Measurements from ENCODE around the gene UST. TPM values are rescaled to one million over a fixed set of nuclear protein-coding genes. Genes with fewer than 3 reads are reported as not detected.

UST gene
- total and polyA plus RNA-seq, 9 of the 15 experiments (the other 6 are each of a cell fraction or from before 2014, with no cell fraction given): 0.04 to 0.10 TPM; not detected in 7

DNA sequence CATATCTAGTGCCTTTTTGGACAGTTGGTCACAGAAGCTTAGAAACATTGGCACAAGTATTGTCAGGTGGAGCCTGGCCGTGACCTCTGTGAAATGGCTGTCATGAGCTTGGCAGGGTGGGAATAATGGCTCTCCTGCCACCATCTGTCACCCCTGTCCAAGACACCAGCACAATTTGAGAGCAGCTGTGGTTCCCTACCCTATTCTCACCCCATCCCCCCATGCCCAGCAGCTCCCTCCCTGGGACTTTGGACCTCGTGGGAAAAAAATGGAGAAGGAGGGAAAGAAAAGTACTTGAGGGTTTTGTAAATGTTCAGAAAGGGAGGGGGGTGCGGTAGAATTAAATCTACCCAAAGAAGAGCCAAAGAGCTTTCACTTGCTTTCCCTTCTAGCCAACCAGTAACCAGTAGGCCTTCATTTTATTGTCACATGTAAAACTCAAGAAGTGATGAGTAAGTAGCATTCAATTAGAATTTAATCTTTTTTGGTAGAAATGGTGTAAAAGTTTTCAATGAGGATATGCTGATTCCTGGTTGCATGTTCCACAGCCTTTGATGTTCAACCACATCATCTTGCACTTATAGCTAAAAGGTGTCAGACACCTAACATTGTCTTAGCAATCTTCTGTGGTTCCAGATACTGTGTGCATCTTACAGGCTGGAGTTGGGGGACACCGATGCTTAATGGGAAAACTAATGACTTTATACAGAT, 307.2 kb downstream of the UST start:
- Histone ChIP-seq H3K27ac (ENCODE audit: extremely low read depth, low read depth, low read length) (no peak overlapping the region), H3K79me2 (ENCODE audit: control insufficient read depth, insufficient read depth, low read length) (no peaks in the 10 kb centered on the region), H3K4me1 (replicated peaks in 1 of 2; ENCODE audit: control insufficient read depth in 2 of 2, insufficient read depth in 2 of 2, low read length in 2 of 2) (no peaks in the 10 kb centered on the region; a peak in 1 of 5 replicates), H2AFZ (ENCODE audit: low read depth, low read length) (no peak overlapping the region), H3K9me1 (ENCODE audit: control insufficient read depth, insufficient read depth, low read length) (no peaks in the 10 kb centered on the region), H3K9me3 (replicated peaks; ENCODE audit: control insufficient read depth, insufficient read depth, low read depth, low read length) (no peaks in the 10 kb centered on the region), H3K4me3 (no peak overlapping the region), H3K27me3 (ENCODE audit: control insufficient read depth in 2 of 2, insufficient read depth in 2 of 2, low read length in 2 of 2) (peaks cover 12 to 19% of the 10 kb centered on the region in 2 experiments; a peak in 4 of 5 replicates), H3K9ac (ENCODE audit: insufficient read depth in 1 of 2, low read depth in 2 of 2, low read length in 2 of 2) (no peak overlapping the region), H3K4me2 (ENCODE audit: insufficient read depth, low read length) (no peak overlapping the region), H4K20me1 (replicated peaks; ENCODE audit: control insufficient read depth, insufficient read depth, low read length) (no peaks in the 10 kb centered on the region), H3K36me3 (ENCODE audit: control insufficient read depth, insufficient read depth, low read length) (no peaks in the 10 kb centered on the region)
- DNase-seq (ENCODE audit: extremely low read depth in 1 of 4, low spot score in 3 of 4) (no peak), ATAC-seq (no peak), FAIRE-seq (no peak)
- intact Hi-C loops (cut with micrococcal nuclease): no loop called here
- ChIA-PET POLR2A (interaction anchor here (0.7 to 1.2 kb wide), 6 partner anchors 8 to 1168 kb away, joined by 3 to 6 read pairs (median 3); no protein-coding TSS in a partner anchor), CTCF (ENCODE audit: low intra/inter-chr PET ratio) (no interaction called here)
- TF ChIP-seq MAFG (tag; conservative IDR thresholded peaks at IDR 0.05) (no peak), SNRNP70 (optimal IDR thresholded peaks at IDR 0.05; ENCODE audit: low read depth, low read length) (no peak), BMI1 (IDR thresholded peaks at IDR 0.05; ENCODE audit: low read length) (no peak), NR2F6 (CRISPR knock-in tag; IDR thresholded peaks at IDR 0.05) (no peak), RFX5 (IDR thresholded peaks at IDR 0.05; ENCODE audit: low read depth, low read length) (no peak), HNRNPK (IDR thresholded peaks at IDR 0.05; ENCODE audit: low read depth, low read length, poor library complexity, severe bottlenecking) (no peak), ZNF444 (CRISPR knock-in tag; IDR thresholded peaks at IDR 0.05) (no peak), ZNF644 (tag; IDR thresholded peaks at IDR 0.05; ENCODE audit: low read depth) (no peak), GABPA (tag; conservative IDR thresholded peaks at IDR 0.05; ENCODE audit: low read depth) (no peak), ZNF121 (CRISPR knock-in tag; conservative IDR thresholded peaks at IDR 0.05) (no peak), GTF2A2 (tag; IDR thresholded peaks at IDR 0.05) (no peak), KLF10 (CRISPR knock-in tag; IDR thresholded peaks at IDR 0.05) (no peak), MTF1 (CRISPR knock-in tag; IDR thresholded peaks at IDR 0.05; ENCODE audit: borderline replicate concordance) (no peak), ZNF140 (CRISPR knock-in tag; IDR thresholded peaks at IDR 0.05) (no peak)
- TF ChIP-seq, protein P1, sequence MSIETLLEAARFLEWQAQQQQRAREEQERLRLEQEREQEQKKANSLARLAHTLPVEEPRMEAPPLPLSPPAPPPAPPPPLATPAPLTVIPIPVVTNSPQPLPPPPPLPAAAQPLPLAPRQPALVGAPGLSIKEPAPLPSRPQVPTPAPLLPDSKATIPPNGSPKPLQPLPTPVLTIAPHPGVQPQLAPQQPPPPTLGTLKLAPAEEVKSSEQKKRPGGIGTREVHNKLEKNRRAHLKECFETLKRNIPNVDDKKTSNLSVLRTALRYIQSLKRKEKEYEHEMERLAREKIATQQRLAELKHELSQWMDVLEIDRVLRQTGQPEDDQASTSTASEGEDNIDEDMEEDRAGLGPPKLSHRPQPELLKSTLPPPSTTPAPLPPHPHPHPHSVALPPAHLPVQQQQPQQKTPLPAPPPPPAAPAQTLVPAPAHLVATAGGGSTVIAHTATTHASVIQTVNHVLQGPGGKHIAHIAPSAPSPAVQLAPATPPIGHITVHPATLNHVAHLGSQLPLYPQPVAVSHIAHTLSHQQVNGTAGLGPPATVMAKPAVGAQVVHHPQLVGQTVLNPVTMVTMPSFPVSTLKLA (conservative IDR thresholded peaks at IDR 0.05): no peak
- 4% methylated on average over 4 of the region's 4 CpGs for WGBS (ENCODE audit: insufficient coverage, low coverage, missing lambda C conversion rate)
- in situ Hi-C loops (cut with MboI): no loop called here
- no TSS peak for BruUV-seq (replicated peaks)
